MCF 10A (cell line): ENCODE measurements around the gene UGT1A1. TPM values are rescaled to one million over a fixed set of nuclear protein-coding genes. Genes with fewer than 3 reads are reported as not detected.
A peak's percentile ranks its signal among the peaks of the same experiment; 100 is the strongest.

Experiments used
- BruUV-seq: library from RNA; stranded (reverse); fragments of 400-500 nt; replicated peaks from 2 replicates; lab custom pipeline; 2021; lab: Mats Ljungman, UMichigan
- CTCF ChIA-PET: fragments of 300-600 bp; sonication (Branson Sonifier 250); formaldehyde crosslinking; extraction: SDS; loops from one replicate; lab custom pipeline; 2021; ENCODE audit warnings: antibody characterized with exemption, inconsistent platforms; lab: Yijun Ruan, JAX
- POLR2A ChIA-PET: fragments of 300-600, 350-650 bp; sonication (Branson Sonifier 250); formaldehyde crosslinking; extraction: SDS; loops from one replicate; lab custom pipeline; 2020; ENCODE audit warnings: antibody characterized with exemption, inconsistent platforms; lab: Yijun Ruan, JAX
- DNase-seq: peaks from one replicate; pipeline ENCODE4 v3.0.0-alpha.2; 2018; ENCODE audit not compliant: unreplicated experiment
- H3K27ac Mint-ChIP-seq: one replicate; pipeline ENCODE4 v1.8.0; 2022; ENCODE audit warnings: mild to moderate bottlenecking, low read depth, mixed read lengths; ENCODE audit not compliant: unreplicated experiment
- H3K27me3 Mint-ChIP-seq: one replicate; pipeline ENCODE4 v1.8.0; 2022; ENCODE audit warnings: mixed read lengths; ENCODE audit not compliant: insufficient read depth, unreplicated experiment
- H3K36me3 Mint-ChIP-seq: one replicate; pipeline ENCODE4 v1.8.0; 2022; ENCODE audit warnings: mild to moderate bottlenecking, moderate library complexity, mixed read lengths; ENCODE audit not compliant: insufficient read depth, unreplicated experiment
- H3K4me1 Mint-ChIP-seq: one replicate; pipeline ENCODE4 v1.8.0; 2022; ENCODE audit warnings: mixed read lengths; ENCODE audit not compliant: insufficient read depth, unreplicated experiment
- H3K4me3 Mint-ChIP-seq: one replicate; pipeline ENCODE4 v1.8.0; 2022; ENCODE audit warnings: mild to moderate bottlenecking, moderate library complexity, mixed read lengths; ENCODE audit not compliant: unreplicated experiment
- H3K9me3 Mint-ChIP-seq: one replicate; pipeline ENCODE4 v1.8.0; 2022; ENCODE audit warnings: mixed read lengths; ENCODE audit not compliant: unreplicated experiment
- CTCF ChIP-seq: fragments of 200-600 bp; IDR thresholded peaks from one replicate; pipeline ENCODE4 v1.8.0; 2022; ENCODE audit warnings: antibody characterized with exemption, mild to moderate bottlenecking; ENCODE audit not compliant: unreplicated experiment
- intact Hi-C: fragments of 100-400 bp; cut with micrococcal nuclease; formaldehyde crosslinking; loops from 2 replicates; pipeline ENCODE4 v1.14.1; 2022
- total RNA-seq: library from RNA; stranded (reverse); gene quantifications from 2 replicates; pipeline ENCODE4 v1.2.3, GENCODE V29; 2022

Gene UGT1A1
- total RNA-seq, 1 experiment from 2014 or later, result not detected

GRCh38 chr2:233754872-233755611 lies 5.0 kb upstream of the UGT1A1 start:
- TF ChIP-seq CTCF, result no peak
- H3K27ac Mint-ChIP-seq, result no peak overlapping the region
- CTCF ChIA-PET, result no interaction called here

GRCh38 chr2:233756429-233757081 lies 3.5 kb upstream of the UGT1A1 start:
- Mint-ChIP-seq H3K27me3 (no peaks in the 10 kb centered on the region), H3K27ac (no peak overlapping the region), H3K4me3 (no peak overlapping the region), H3K4me1 (no peaks in the 10 kb centered on the region), H3K9me3 (peaks cover 4% of the 10 kb centered on the region), H3K36me3 (no peaks in the 10 kb centered on the region)
- peak; percentile 5 for DNase-seq
- POLR2A ChIA-PET, result interaction anchor here (0.7 kb wide), 1 partner anchor 384 kb away, joined by 3 read pairs; no protein-coding TSS in a partner anchor
- CTCF ChIA-PET, result interaction anchor here (1.2 kb wide), 1 partner anchor 45 kb away, joined by 3 read pairs; no protein-coding TSS in a partner anchor
- TF ChIP-seq CTCF, result no peak
- BruUV-seq, result no TSS peak
- intact Hi-C loops, result no loop called here

More at GRCh38 chr2:233754872-233755611, 5.0 kb upstream of the UGT1A1 start:
- no peaks in the 10 kb centered on the region for H3K27me3 Mint-ChIP-seq
- peaks cover 12% of the 10 kb centered on the region for H3K9me3 Mint-ChIP-seq
- no peaks in the 10 kb centered on the region for H3K4me1 Mint-ChIP-seq
- no TSS peak for BruUV-seq
- intact Hi-C loops, result no loop called here
- DNase-seq, result no peak
- H3K4me3 Mint-ChIP-seq, result no peak overlapping the region
- H3K36me3 Mint-ChIP-seq, result no peaks in the 10 kb centered on the region
- POLR2A ChIA-PET, result no interaction called here

GRCh38 chr2:233758141-233758540 lies 1.9 kb upstream of the UGT1A1 start:
- no TSS peak for BruUV-seq
- Mint-ChIP-seq H3K4me3 (no peak overlapping the region), H3K4me1 (no peaks in the 10 kb centered on the region), H3K27me3 (no peaks in the 10 kb centered on the region), H3K27ac (no peak overlapping the region), H3K36me3 (no peaks in the 10 kb centered on the region), H3K9me3 (no peaks in the 10 kb centered on the region)
- POLR2A ChIA-PET, result no interaction called here
- TF ChIP-seq CTCF, result no peak
- DNase-seq, result no peak
- intact Hi-C loops, result no loop called here
- CTCF ChIA-PET, result interaction anchor here (0.9 kb wide), 1 partner anchor 40 kb away, joined by 3 read pairs; no protein-coding TSS in a partner anchor

GRCh38 chr2:233758849-233759248 lies 1.2 kb upstream of the UGT1A1 start:
- Mint-ChIP-seq H3K4me1 (peaks cover 5% of the 10 kb centered on the region), H3K4me3 (no peak overlapping the region), H3K9me3 (no peaks in the 10 kb centered on the region), H3K27ac (no peak overlapping the region), H3K27me3 (no peaks in the 10 kb centered on the region), H3K36me3 (no peaks in the 10 kb centered on the region)
- no TSS peak for BruUV-seq
- intact Hi-C loops, result no loop called here
- POLR2A ChIA-PET, result no interaction called here
- no peak for DNase-seq
- CTCF ChIA-PET, result interaction anchor here (0.9 kb wide), 1 partner anchor 40 kb away, joined by 3 read pairs; no protein-coding TSS in a partner anchor
- no peak for TF ChIP-seq CTCF
